NOMO-1 treated with dmso at 0.1 percent for 144 hours (cell line): Measurements from ENCODE around the gene TOP3B.
A peak's percentile ranks its signal among the peaks of the same experiment; 100 is the strongest.

Source experiments
- DNase-seq: peaks from one replicate; lab custom pipeline; 2025; ENCODE audit not compliant: unreplicated experiment; lab: John Stamatoyannopoulos, UW

TOP3B gene

GRCh38 chr22:21982338-21982965 is at the start of gene TOP3B:
Gene TOP3B (minus strand): TSS chr22:21982787. CDS start chr22:21975709, 7,078 bp downstream.
- DNase-seq = peak; percentile 72

- DNase-seq = no peak
Observed at GRCh38 chr22:22031183-22031945, 48.8 kb upstream of the TOP3B start.

- no peak for DNase-seq
Observed at GRCh38 chr22:22030493-22031182, 48.1 kb upstream of the TOP3B start.

- DNase-seq = no peak
Observed at GRCh38 chr22:22027955-22028354, 45.4 kb upstream of the TOP3B start.

GRCh38 chr22:22026157-22026831 is 43.7 kb upstream of the TOP3B start:
- peak; percentile 26 for DNase-seq

- DNase-seq = no peak
Observed at GRCh38 chr22:22025320-22026156, 43.0 kb upstream of the TOP3B start.

- DNase-seq = no peak
Observed at GRCh38 chr22:22024440-22024839, 41.9 kb upstream of the TOP3B start.

GRCh38 chr22:22023581-22024137 is 41.1 kb upstream of the TOP3B start:
- DNase-seq = no peak

- DNase-seq = no peak
Observed at GRCh38 chr22:22022947-22023534, 40.5 kb upstream of the TOP3B start.

GRCh38 chr22:22022255-22022840 is 39.8 kb upstream of the TOP3B start:
- no peak for DNase-seq

- DNase-seq = no peak
Observed at GRCh38 chr22:22021162-22021750, 38.7 kb upstream of the TOP3B start.

- no peak for DNase-seq
Observed at GRCh38 chr22:22020425-22020852, 37.9 kb upstream of the TOP3B start.

GRCh38 chr22:22019659-22020424 is 37.3 kb upstream of the TOP3B start:
- no peak for DNase-seq

- no peak for DNase-seq
Observed at GRCh38 chr22:22018825-22019658, 36.5 kb upstream of the TOP3B start.

- no peak for DNase-seq
Observed at GRCh38 chr22:22015631-22016030, 33.0 kb upstream of the TOP3B start.

- no peak for DNase-seq
Observed at GRCh38 chr22:22014285-22014659, 31.7 kb upstream of the TOP3B start.

GRCh38 chr22:22013559-22014284 is 31.1 kb upstream of the TOP3B start:
- no peak for DNase-seq
